Endothelial cell of umbilical vein (primary cell): Measurements from ENCODE around the gene AQP2. TPM values are rescaled to one million over a fixed set of nuclear protein-coding genes. Genes with fewer than 3 reads are reported as not detected.

Source experiments
- BruUV-seq: library from RNA; stranded (reverse); fragments of 400-500 nt; replicated peaks from 2 replicates; lab custom pipeline; 2021; lab: Mats Ljungman, UMichigan
- CTCF ChIA-PET: fragments of 300-600, 350-600 bp; sonication (Branson Sonifier 250); formaldehyde crosslinking; loops from one replicate; lab custom pipeline; 2021; ENCODE audit warnings: antibody characterized with exemption, inconsistent platforms; lab: Charles Lee
- POLR2A ChIA-PET: fragments of 300-600, 350-600 bp; sonication (Branson Sonifier 250); formaldehyde crosslinking; loops from one replicate; lab custom pipeline; 2021; ENCODE audit warnings: antibody characterized with exemption, inconsistent platforms; lab: Charles Lee
- DNase-seq: peaks from one replicate; pipeline ENCODE4 v3.0.0-alpha.2; 2011; ENCODE audit warnings: low read depth, low spot score
- FAIRE-seq: peaks from 2 replicates; lab custom pipeline; 2011; peaks lifted over from hg19 to GRCh38; lab: Jason Lieb, UNC
- H2AFZ ChIP-seq: 2 replicates; pipeline ENCODE4 v1.6.0; 2012; ENCODE audit warnings: low read depth, low read length, control low read depth, inconsistent platforms
- H3K27ac ChIP-seq: 2 replicates; pipeline ENCODE4 v1.5.1; 2011; ENCODE audit warnings: low read depth, mild to moderate bottlenecking, control low read depth, low read length, moderate library complexity; ENCODE audit not compliant: insufficient read depth
- H3K27me3 ChIP-seq, 2 experiments: 2 replicates each; pipeline versions ENCODE4 v1.6.0 to v1.6.1; 2011; ENCODE audit warnings: low read length in 2 of 2, mixed read lengths in 1 of 2; ENCODE audit not compliant: control insufficient read depth in 2 of 2, insufficient read depth in 2 of 2
- H3K36me3 ChIP-seq, 2 experiments: 2 replicates in 1 of 2; 3 replicates in 1 of 2; pipeline ENCODE4 v1.5.1; 2011; ENCODE audit warnings: low read length in 2 of 2, mild to moderate bottlenecking in 1 of 2, moderate library complexity in 1 of 2; ENCODE audit not compliant: control insufficient read depth in 2 of 2, insufficient read depth in 2 of 2; ENCODE audit errors: extremely low read depth in 1 of 2
- H3K4me1 ChIP-seq: 3 replicates; pipeline ENCODE4 v1.5.1; 2011; ENCODE audit warnings: mild to moderate bottlenecking, low read length; ENCODE audit not compliant: control insufficient read depth, insufficient read depth; ENCODE audit errors: extremely low read depth
- H3K4me2 ChIP-seq: 2 replicates; pipeline ENCODE4 v1.6.1; 2011; ENCODE audit warnings: low read length, control low read depth, mixed read lengths; ENCODE audit not compliant: insufficient read depth
- H3K4me3 ChIP-seq, 3 experiments: fragments of 200-600 bp in 1 of 3; sonication (generic), shearing (Covaris generic) in 1 of 3; replicated peaks in 1 of 3; 2 replicates each; pipeline ENCODE4 v1.5.1; 2011 to 2016; ENCODE audit warnings: control low read depth in 3 of 3, low read length in 3 of 3, mild to moderate bottlenecking in 2 of 3, inconsistent platforms in 1 of 3, low read depth in 1 of 3, moderate library complexity in 1 of 3; ENCODE audit not compliant: insufficient read depth in 1 of 3
- H3K79me2 ChIP-seq: 2 replicates; pipeline ENCODE4 v1.6.0; 2012; ENCODE audit warnings: low read length, inconsistent platforms; ENCODE audit not compliant: control insufficient read depth, insufficient read depth
- H3K9ac ChIP-seq: replicated peaks from 2 replicates; pipeline ENCODE3; 2011; ENCODE audit warnings: low read length, control low read depth; ENCODE audit not compliant: insufficient read depth; ENCODE audit errors: extremely low read depth
- H3K9me1 ChIP-seq: replicated peaks from 3 replicates; pipeline ENCODE4 v1.6.0; 2011; ENCODE audit warnings: mild to moderate bottlenecking, low read length; ENCODE audit not compliant: control insufficient read depth, insufficient read depth; ENCODE audit errors: extremely low read depth
- H3K9me3 ChIP-seq: replicated peaks from 2 replicates; pipeline ENCODE4 v1.5.1; 2012; ENCODE audit warnings: low read length, inconsistent platforms; ENCODE audit not compliant: control insufficient read depth, insufficient read depth
- H4K20me1 ChIP-seq: replicated peaks from 2 replicates; pipeline ENCODE3; 2011; ENCODE audit warnings: mild to moderate bottlenecking, low read length; ENCODE audit not compliant: control insufficient read depth, insufficient read depth; ENCODE audit errors: extremely low read depth
- EZH2 ChIP-seq: IDR thresholded peaks from 2 replicates; pipeline ENCODE4 v1.6.1; 2012; ENCODE audit warnings: borderline replicate concordance, low read depth, mild to moderate bottlenecking, moderate library complexity, low read length, inconsistent platforms; ENCODE audit not compliant: severe bottlenecking
- FOS ChIP-seq: IDR thresholded peaks from 2 replicates; pipeline ENCODE4 v1.6.1; 2011; ENCODE audit warnings: mild to moderate bottlenecking, low read length, moderate library complexity, borderline replicate concordance; ENCODE audit not compliant: insufficient read depth
- GATA2 ChIP-seq: IDR thresholded peaks from 2 replicates; pipeline ENCODE4 v1.7.0; 2011; ENCODE audit warnings: low read depth, mild to moderate bottlenecking, moderate library complexity, mixed read lengths, low read length; ENCODE audit not compliant: insufficient read length, insufficient read depth
- JUN ChIP-seq: IDR thresholded peaks from 2 replicates; pipeline ENCODE4 v1.6.1; 2011; ENCODE audit warnings: borderline replicate concordance, low read depth; ENCODE audit not compliant: insufficient read length, insufficient read depth
- MYC ChIP-seq: IDR thresholded peaks from one replicate; pipeline ENCODE4 v1.6.1; 2011; ENCODE audit warnings: mild to moderate bottlenecking, low read depth, low read length
- POLR2A ChIP-seq: IDR thresholded peaks from 2 replicates; pipeline ENCODE4 v1.6.1; 2012; ENCODE audit warnings: low read depth, mild to moderate bottlenecking, control low read depth, low read length
- POLR2AphosphoS5 ChIP-seq: IDR thresholded peaks from 2 replicates; pipeline ENCODE4 v1.6.1; 2012; ENCODE audit warnings: low read depth, mild to moderate bottlenecking, control low read depth, low read length, moderate library complexity; ENCODE audit not compliant: insufficient read depth
- dilution Hi-C: fragments of 300-500 bp; cut with MboI; formaldehyde crosslinking; loops from one replicate; pipeline ENCODE4 v1.15.0; 2019; ENCODE audit warnings: low sequenced_read_pairs; ENCODE audit not compliant: extremely low pct_ligation_motif_present
- intact Hi-C: fragments of 100-400 bp; cut with micrococcal nuclease; formaldehyde crosslinking; loops from one replicate; pipeline ENCODE4 v1.10.0; 2022
- polyA plus RNA-seq, 4 experiments: library from polyadenylated mRNA; depleted of rRNA in 3 of 4; stranded (reverse) in 3 of 4; unstranded in 1 of 4; fragments of >200 nt; gene quantifications; 2 replicates each; pipeline versions ENCODE4 v1.2.1 to v1.2.3, GENCODE V29; 2011 to 2012; ENCODE audit warnings: missing spikeins in 1 of 4
- total RNA-seq: library from RNA; stranded (reverse); gene quantifications from 2 replicates; pipeline ENCODE4 v1.2.3, GENCODE V29; 2021
- TF ChIP-seq, protein P1 (sequence below), 2 donors: IDR thresholded peaks; 1 replicate in 1 of 2; 2 replicates in 1 of 2; pipeline ENCODE4 v1.5.1; 2011; ENCODE audit warnings: low read length in 2 of 2, mild to moderate bottlenecking in 2 of 2, moderate library complexity in 2 of 2, control low read depth in 1 of 2, inconsistent platforms in 1 of 2, low read depth in 1 of 2; ENCODE audit not compliant: insufficient read depth in 1 of 2; ENCODE audit errors: extremely low read depth in 1 of 2
- TF ChIP-seq, protein P2 (sequence below): IDR thresholded peaks from 2 replicates; pipeline ENCODE4 v1.6.1; 2011; ENCODE audit not compliant: insufficient read depth, insufficient read length

The AQP2 gene
- total and polyA plus RNA-seq, 2 donors (not counting 3 experiments of a cell fraction or from before 2014, with no cell fraction given), result not detected

DNA sequence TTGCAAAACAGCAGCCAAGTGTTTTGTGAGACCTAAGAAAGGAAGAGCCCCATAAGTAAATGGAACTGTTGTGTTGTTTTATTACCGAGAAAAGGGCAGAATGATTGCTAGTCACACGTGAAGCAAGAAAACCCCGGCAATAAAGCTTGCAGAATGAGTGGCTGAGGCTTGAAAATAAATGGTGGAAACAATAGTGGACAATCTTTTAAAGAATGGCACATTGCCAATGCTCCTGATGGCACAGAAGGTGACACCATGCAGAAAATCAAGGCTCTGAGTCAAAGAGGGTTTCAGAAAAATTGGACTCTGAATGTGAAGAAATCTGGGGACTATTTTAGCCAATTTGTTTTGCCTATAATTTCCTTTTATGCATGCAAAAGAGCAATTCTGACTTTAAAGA is 4.0 kb upstream of the AQP2 start:
- H3K27ac ChIP-seq, result no peak overlapping the region
- no TSS peak for BruUV-seq
- no peaks in the 10 kb centered on the region for H3K79me2 ChIP-seq
- no peaks in the 10 kb centered on the region for H3K9me3 ChIP-seq
- TF ChIP-seq POLR2AphosphoS5, result no peak
- TF ChIP-seq EZH2, result no peak
- TF ChIP-seq GATA2, result no peak
- no peak for TF ChIP-seq MYC
- TF ChIP-seq POLR2A, result no peak
- no peak for TF ChIP-seq JUN
- TF ChIP-seq, protein P1, sequence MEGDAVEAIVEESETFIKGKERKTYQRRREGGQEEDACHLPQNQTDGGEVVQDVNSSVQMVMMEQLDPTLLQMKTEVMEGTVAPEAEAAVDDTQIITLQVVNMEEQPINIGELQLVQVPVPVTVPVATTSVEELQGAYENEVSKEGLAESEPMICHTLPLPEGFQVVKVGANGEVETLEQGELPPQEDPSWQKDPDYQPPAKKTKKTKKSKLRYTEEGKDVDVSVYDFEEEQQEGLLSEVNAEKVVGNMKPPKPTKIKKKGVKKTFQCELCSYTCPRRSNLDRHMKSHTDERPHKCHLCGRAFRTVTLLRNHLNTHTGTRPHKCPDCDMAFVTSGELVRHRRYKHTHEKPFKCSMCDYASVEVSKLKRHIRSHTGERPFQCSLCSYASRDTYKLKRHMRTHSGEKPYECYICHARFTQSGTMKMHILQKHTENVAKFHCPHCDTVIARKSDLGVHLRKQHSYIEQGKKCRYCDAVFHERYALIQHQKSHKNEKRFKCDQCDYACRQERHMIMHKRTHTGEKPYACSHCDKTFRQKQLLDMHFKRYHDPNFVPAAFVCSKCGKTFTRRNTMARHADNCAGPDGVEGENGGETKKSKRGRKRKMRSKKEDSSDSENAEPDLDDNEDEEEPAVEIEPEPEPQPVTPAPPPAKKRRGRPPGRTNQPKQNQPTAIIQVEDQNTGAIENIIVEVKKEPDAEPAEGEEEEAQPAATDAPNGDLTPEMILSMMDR (IDR thresholded peaks at IDR 0.05; ENCODE audit: extremely low read depth in 1 of 2, insufficient read depth in 1 of 2, low read depth in 1 of 2, low read length in 2 of 2), result no peak
- TF ChIP-seq, protein P2, sequence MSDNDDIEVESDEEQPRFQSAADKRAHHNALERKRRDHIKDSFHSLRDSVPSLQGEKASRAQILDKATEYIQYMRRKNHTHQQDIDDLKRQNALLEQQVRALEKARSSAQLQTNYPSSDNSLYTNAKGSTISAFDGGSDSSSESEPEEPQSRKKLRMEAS, result no peak
- no peak for TF ChIP-seq FOS
- dilution Hi-C loops, result no loop called here
- H3K36me3 ChIP-seq, result no peaks in the 10 kb centered on the region
- ChIA-PET CTCF (interaction anchor here (0.8 to 4.5 kb wide), 25 partner anchors 9 to 124 kb away, joined by 3 to 112 read pairs (median 7); partner anchors contain the start of gene AQP5), POLR2A (no interaction called here)
- intact Hi-C loops, result no loop called here
- H3K27me3 ChIP-seq, result no peaks in the 10 kb centered on the region
- H3K9ac ChIP-seq, result no peak overlapping the region
- no peaks in the 10 kb centered on the region for H4K20me1 ChIP-seq
- peaks cover 11% of the 10 kb centered on the region for H3K4me1 ChIP-seq
- no peak overlapping the region for H3K4me2 ChIP-seq
- FAIRE-seq (no peak), DNase-seq (no peak)
- no peak overlapping the region for H3K4me3 ChIP-seq
- H3K9me1 ChIP-seq, result no peaks in the 10 kb centered on the region
- no peak overlapping the region for H2AFZ ChIP-seq
